Measurements from ENCODE around the gene SCCPDH. TPM values are rescaled to one million over a fixed set of nuclear protein-coding genes. Genes with fewer than 3 reads are reported as not detected.
A peak's percentile ranks its signal among the peaks of the same experiment; 100 is the strongest.

The SCCPDH gene
- total and polyA plus RNA-seq, 9 of the 15 experiments (the other 6 are each of a cell fraction or from before 2014, with no cell fraction given): 7.0 to 61.9 (median 38.3) TPM

DNA sequence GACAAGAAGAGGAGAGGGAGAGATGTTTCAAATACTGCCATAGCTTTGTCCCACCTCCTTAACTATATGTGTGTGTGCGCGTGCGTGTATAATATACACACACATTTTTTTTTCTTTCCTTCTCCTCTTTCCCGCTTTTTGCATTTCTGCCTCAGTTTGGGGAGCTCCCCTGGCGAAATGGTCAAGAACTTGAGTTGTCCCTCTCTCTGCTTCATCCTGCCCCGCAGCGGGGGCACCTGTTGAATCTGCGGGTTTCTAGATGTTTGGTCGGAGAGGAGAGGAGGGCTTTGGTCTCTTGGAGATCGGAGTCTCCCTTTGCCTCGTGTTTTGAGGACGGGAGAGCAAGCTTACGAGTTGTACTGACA lies 504 bp downstream of the SCCPDH start:
- intact Hi-C loops (cut with micrococcal nuclease) (no loop called here), in situ Hi-C loops (cut with MboI) (no loop called here)
- Histone ChIP-seq H2AFZ (ENCODE audit: low read depth, low read length) (peak overlapping the region; percentile 91), H4K20me1 (replicated peaks; ENCODE audit: control insufficient read depth, insufficient read depth, low read length) (no peaks in the 10 kb centered on the region), H3K27me3 (ENCODE audit: control insufficient read depth in 2 of 2, insufficient read depth in 2 of 2, low read length in 2 of 2) (no peaks in the 10 kb centered on the region), H3K4me2 (ENCODE audit: insufficient read depth, low read length) (peak overlapping the region; percentile 77), H3K4me3 (peak overlapping the region; percentile 87), H3K27ac (ENCODE audit: extremely low read depth, low read depth, low read length) (peak overlapping the region; percentile 83), H3K9me1 (ENCODE audit: control insufficient read depth, insufficient read depth, low read length) (no peaks in the 10 kb centered on the region), H3K79me2 (ENCODE audit: control insufficient read depth, insufficient read depth, low read length) (peaks cover 24% of the 10 kb centered on the region), H3K36me3 (ENCODE audit: control insufficient read depth, insufficient read depth, low read length) (peaks cover 25% of the 10 kb centered on the region; the same call in 2 of the 3 replicates), H3K4me1 (replicated peaks in 1 of 2; ENCODE audit: control insufficient read depth in 2 of 2, insufficient read depth in 2 of 2, low read length in 2 of 2) (peaks cover 0 to 14% of the 10 kb centered on the region in 2 experiments; a peak in 3 of 5 replicates), H3K9me3 (replicated peaks; ENCODE audit: control insufficient read depth, insufficient read depth, low read depth, low read length) (peaks cover 5% of the 10 kb centered on the region), H3K9ac (ENCODE audit: insufficient read depth in 1 of 2, low read depth in 2 of 2, low read length in 2 of 2) (peak overlapping the region; percentile 58 to 98)
- POLR2A ChIA-PET: interaction anchor here (0.6 to 1.8 kb wide), 5 partner anchors 8 to 1014 kb away, joined by 3 to 8 read pairs (median 3); no protein-coding TSS in a partner anchor
- CTCF ChIA-PET (ENCODE audit: low intra/inter-chr PET ratio): interaction anchor here (0.9 kb wide), 1 partner anchor 15 kb away, joined by 3 read pairs; no protein-coding TSS in a partner anchor
- 5% methylated on average over 13 of the region's 13 CpGs for WGBS (ENCODE audit: insufficient coverage, low coverage, missing lambda C conversion rate)
- FAIRE-seq: peak; percentile 82
- DNase-seq (ENCODE audit: extremely low read depth in 1 of 4, low spot score in 3 of 4): peak; percentile 30 to 59 (median 44)
- no TSS peak for BruUV-seq (replicated peaks)
- ATAC-seq: peak; percentile 77
- TF ChIP-seq TBP (optimal IDR thresholded peaks at IDR 0.05; ENCODE audit: low read depth, low read length): peak; percentile 36
- TF ChIP-seq, protein P1, sequence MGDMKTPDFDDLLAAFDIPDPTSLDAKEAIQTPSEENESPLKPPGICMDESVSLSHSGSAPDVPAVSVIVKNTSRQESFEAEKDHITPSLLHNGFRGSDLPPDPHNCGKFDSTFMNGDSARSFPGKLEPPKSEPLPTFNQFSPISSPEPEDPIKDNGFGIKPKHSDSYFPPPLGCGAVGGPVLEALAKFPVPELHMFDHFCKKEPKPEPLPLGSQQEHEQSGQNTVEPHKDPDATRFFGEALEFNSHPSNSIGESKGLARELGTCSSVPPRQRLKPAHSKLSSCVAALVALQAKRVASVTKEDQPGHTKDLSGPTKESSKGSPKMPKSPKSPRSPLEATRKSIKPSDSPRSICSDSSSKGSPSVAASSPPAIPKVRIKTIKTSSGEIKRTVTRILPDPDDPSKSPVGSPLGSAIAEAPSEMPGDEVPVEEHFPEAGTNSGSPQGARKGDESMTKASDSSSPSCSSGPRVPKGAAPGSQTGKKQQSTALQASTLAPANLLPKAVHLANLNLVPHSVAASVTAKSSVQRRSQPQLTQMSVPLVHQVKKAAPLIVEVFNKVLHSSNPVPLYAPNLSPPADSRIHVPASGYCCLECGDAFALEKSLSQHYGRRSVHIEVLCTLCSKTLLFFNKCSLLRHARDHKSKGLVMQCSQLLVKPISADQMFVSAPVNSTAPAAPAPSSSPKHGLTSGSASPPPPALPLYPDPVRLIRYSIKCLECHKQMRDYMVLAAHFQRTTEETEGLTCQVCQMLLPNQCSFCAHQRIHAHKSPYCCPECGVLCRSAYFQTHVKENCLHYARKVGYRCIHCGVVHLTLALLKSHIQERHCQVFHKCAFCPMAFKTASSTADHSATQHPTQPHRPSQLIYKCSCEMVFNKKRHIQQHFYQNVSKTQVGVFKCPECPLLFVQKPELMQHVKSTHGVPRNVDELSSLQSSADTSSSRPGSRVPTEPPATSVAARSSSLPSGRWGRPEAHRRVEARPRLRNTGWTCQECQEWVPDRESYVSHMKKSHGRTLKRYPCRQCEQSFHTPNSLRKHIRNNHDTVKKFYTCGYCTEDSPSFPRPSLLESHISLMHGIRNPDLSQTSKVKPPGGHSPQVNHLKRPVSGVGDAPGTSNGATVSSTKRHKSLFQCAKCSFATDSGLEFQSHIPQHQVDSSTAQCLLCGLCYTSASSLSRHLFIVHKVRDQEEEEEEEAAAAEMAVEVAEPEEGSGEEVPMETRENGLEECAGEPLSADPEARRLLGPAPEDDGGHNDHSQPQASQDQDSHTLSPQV (IDR thresholded peaks at IDR 0.05): 0 out of 2 replicates have a peak, but pooled peaks have one; percentile 40
- TF ChIP-seq, protein P2, sequence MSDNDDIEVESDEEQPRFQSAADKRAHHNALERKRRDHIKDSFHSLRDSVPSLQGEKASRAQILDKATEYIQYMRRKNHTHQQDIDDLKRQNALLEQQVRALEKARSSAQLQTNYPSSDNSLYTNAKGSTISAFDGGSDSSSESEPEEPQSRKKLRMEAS (CRISPR knock-in tag; IDR thresholded peaks at IDR 0.05): peak; percentile 71
- TF ChIP-seq ZNF76 (CRISPR knock-in tag; IDR thresholded peaks at IDR 0.05; ENCODE audit: borderline replicate concordance): no peak
- 0 out of 3 replicates have a peak, but pooled peaks of 1 of the 2 experiments have one; percentile 1 for TF ChIP-seq CBX3 (IDR thresholded peaks at IDR 0.05; ENCODE audit: borderline replicate concordance in 1 of 2, low read length in 2 of 2)
- TF ChIP-seq HDAC1 (IDR thresholded peaks at IDR 0.05): peak in 1 of 2 experiments; percentile 12; a peak in 1 of 4 replicates
- peak; percentile 50; the same call in 1 of the 2 replicates for TF ChIP-seq PYGO2 (tag; IDR thresholded peaks at IDR 0.05)
- peak; percentile 93 for TF ChIP-seq L3MBTL2 (IDR thresholded peaks at IDR 0.05)
- TF ChIP-seq ZNF384 (IDR thresholded peaks at IDR 0.05; ENCODE audit: low read depth, low read length): peak; percentile 76
- TF ChIP-seq, protein P3, sequence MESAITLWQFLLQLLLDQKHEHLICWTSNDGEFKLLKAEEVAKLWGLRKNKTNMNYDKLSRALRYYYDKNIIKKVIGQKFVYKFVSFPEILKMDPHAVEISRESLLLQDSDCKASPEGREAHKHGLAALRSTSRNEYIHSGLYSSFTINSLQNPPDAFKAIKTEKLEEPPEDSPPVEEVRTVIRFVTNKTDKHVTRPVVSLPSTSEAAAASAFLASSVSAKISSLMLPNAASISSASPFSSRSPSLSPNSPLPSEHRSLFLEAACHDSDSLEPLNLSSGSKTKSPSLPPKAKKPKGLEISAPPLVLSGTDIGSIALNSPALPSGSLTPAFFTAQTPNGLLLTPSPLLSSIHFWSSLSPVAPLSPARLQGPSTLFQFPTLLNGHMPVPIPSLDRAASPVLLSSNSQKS (CRISPR knock-in tag; IDR thresholded peaks at IDR 0.05): no peak
- 0 out of 2 replicates have a peak, but pooled peaks have one; percentile 47 for TF ChIP-seq PTBP1 (IDR thresholded peaks at IDR 0.05; ENCODE audit: low read depth, low read length)
- TF ChIP-seq, protein P4, sequence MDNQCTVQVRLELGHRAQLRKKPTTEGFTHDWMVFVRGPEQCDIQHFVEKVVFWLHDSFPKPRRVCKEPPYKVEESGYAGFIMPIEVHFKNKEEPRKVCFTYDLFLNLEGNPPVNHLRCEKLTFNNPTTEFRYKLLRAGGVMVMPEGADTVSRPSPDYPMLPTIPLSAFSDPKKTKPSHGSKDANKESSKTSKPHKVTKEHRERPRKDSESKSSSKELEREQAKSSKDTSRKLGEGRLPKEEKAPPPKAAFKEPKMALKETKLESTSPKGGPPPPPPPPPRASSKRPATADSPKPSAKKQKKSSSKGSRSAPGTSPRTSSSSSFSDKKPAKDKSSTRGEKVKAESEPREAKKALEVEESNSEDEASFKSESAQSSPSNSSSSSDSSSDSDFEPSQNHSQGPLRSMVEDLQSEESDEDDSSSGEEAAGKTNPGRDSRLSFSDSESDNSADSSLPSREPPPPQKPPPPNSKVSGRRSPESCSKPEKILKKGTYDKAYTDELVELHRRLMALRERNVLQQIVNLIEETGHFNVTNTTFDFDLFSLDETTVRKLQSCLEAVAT (IDR thresholded peaks at IDR 0.05): 0 out of 4 replicates have a peak, but pooled peaks of 1 of the 2 experiments have one; percentile 17
- TF ChIP-seq, protein P5, sequence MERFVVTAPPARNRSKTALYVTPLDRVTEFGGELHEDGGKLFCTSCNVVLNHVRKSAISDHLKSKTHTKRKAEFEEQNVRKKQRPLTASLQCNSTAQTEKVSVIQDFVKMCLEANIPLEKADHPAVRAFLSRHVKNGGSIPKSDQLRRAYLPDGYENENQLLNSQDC (CRISPR knock-in tag; IDR thresholded peaks at IDR 0.05): no peak
- TF ChIP-seq HNRNPUL1 (IDR thresholded peaks at IDR 0.05; ENCODE audit: low read length): no peak
- 0 out of 2 replicates have a peak, but pooled peaks have one; percentile 38 for TF ChIP-seq IRF2 (CRISPR knock-in tag; IDR thresholded peaks at IDR 0.05)
- peak; percentile 7 for TF ChIP-seq PHF20 (IDR thresholded peaks at IDR 0.05; ENCODE audit: partially characterized antibody)
